HepG2 (cell line): Measurements from ENCODE around the gene CASTOR1. TPM values are rescaled to one million over a fixed set of nuclear protein-coding genes. Genes with fewer than 3 reads are reported as not detected.

ENCODE experiments used
- ATAC-seq: fragments of 200-7000 bp; cut with Tn5 transposase; 3 replicates; pipeline ENCODE4 v1.9.1; 2020; ENCODE audit warnings: mild to moderate bottlenecking, moderate library complexity
- BruUV-seq: library from RNA; stranded (reverse); fragments of 400-500 nt; replicated peaks from 2 replicates; lab custom pipeline; 2021; lab: Mats Ljungman, UMichigan
- CTCF ChIA-PET: fragments of 300-600 bp; formaldehyde crosslinking; extraction: SDS; loops from one replicate; lab custom pipeline; 2021; ENCODE audit warnings: low total read pairs, inconsistent platforms, low intra/inter-chr PET ratio; lab: Yijun Ruan, JAX
- POLR2A ChIA-PET: fragments of 350-600 bp; sonication (Branson Sonifier 250); formaldehyde crosslinking; loops from one replicate; lab custom pipeline; 2020; ENCODE audit warnings: antibody characterized with exemption, inconsistent platforms; lab: Yijun Ruan, JAX
- DNase-seq: peaks from one replicate; pipeline ENCODE4 v3.0.0-alpha.2; 2015; ENCODE audit warnings: low spot score
- FAIRE-seq: peaks from 3 replicates; lab custom pipeline; 2011; peaks lifted over from hg19 to GRCh38; lab: Jason Lieb, UNC
- H2AFZ ChIP-seq: one replicate; pipeline ENCODE4 v1.6.1; 2011; ENCODE audit warnings: low read length, inconsistent platforms
- H3K27ac ChIP-seq: fragments of 300-600 bp; 3 replicates; pipeline ENCODE4 v1.8.0; 2011; ENCODE audit warnings: mixed run types, mild to moderate bottlenecking, mixed read lengths, low read length, inconsistent platforms; ENCODE audit not compliant: insufficient read depth; ENCODE audit errors: extremely low read length
- H3K27me3 ChIP-seq, 2 experiments: fragments of 200-600 bp in 1 of 2; 2 replicates in 1 of 2; 3 replicates in 1 of 2; pipeline versions ENCODE4 v1.6.0 to v1.8.0; 2011; ENCODE audit warnings: low read length in 2 of 2, mild to moderate bottlenecking in 2 of 2, moderate library complexity in 2 of 2, inconsistent platforms in 1 of 2; ENCODE audit not compliant: insufficient read depth in 2 of 2, control insufficient read depth in 1 of 2
- H3K36me3 ChIP-seq, 2 experiments: fragments of 200-600 bp in 1 of 2; replicated peaks in 1 of 2; 2 replicates in 1 of 2; 3 replicates in 1 of 2; pipeline versions ENCODE4 v1.5.1 to v1.8.0; 2011; ENCODE audit warnings: low read length in 2 of 2, inconsistent platforms in 1 of 2; ENCODE audit not compliant: insufficient read depth in 2 of 2, control insufficient read depth in 1 of 2
- H3K4me1 ChIP-seq: 2 replicates; pipeline ENCODE4 v1.5.1; 2012; ENCODE audit warnings: low read length, inconsistent platforms; ENCODE audit not compliant: insufficient read depth
- H3K4me2 ChIP-seq: 2 replicates; pipeline ENCODE4 v1.6.0; 2011; ENCODE audit warnings: low read depth, low read length, inconsistent platforms
- H3K4me3 ChIP-seq, 3 experiments: fragments of 200-600 bp in 1 of 3; sonication (generic), shearing (Covaris generic) in 1 of 3; replicated peaks in 1 of 3; 2 replicates each; pipeline ENCODE4 v1.5.1; 2011 to 2016; ENCODE audit warnings: low read length in 3 of 3, inconsistent platforms in 2 of 3, low read depth in 2 of 3, mild to moderate bottlenecking in 2 of 3, control low read depth in 1 of 3, mixed read lengths in 1 of 3; ENCODE audit not compliant: insufficient read depth in 1 of 3
- H3K79me2 ChIP-seq: one replicate; pipeline ENCODE4 v1.6.1; 2011; ENCODE audit warnings: low read length, inconsistent platforms; ENCODE audit not compliant: insufficient read depth
- H3K9ac ChIP-seq: 2 replicates; pipeline ENCODE4 v1.6.0; 2011; ENCODE audit warnings: mild to moderate bottlenecking, low read depth, low read length, inconsistent platforms; ENCODE audit not compliant: insufficient read depth
- H3K9me3 ChIP-seq: 2 replicates; pipeline ENCODE4 v1.5.1; 2012; ENCODE audit warnings: mild to moderate bottlenecking, low read length
- H4K20me1 ChIP-seq: 2 replicates; pipeline ENCODE4 v1.6.0; 2011; ENCODE audit warnings: inconsistent platforms, mild to moderate bottlenecking, low read length, moderate library complexity; ENCODE audit not compliant: insufficient read depth
- CSRNP1 ChIP-seq: sonication (generic); formaldehyde crosslinking; IDR thresholded peaks from 2 replicates; pipeline ENCODE4 v1.8.1; 2023; ENCODE audit warnings: mild to moderate bottlenecking, missing genetic modification reagents
- CTCF ChIP-seq: sonication (generic); formaldehyde crosslinking; IDR thresholded peaks from 2 replicates; pipeline ENCODE4 v1.5.0; 2020; ENCODE audit warnings: mild to moderate bottlenecking, missing genetic modification reagents, moderate library complexity
- SMC3 ChIP-seq: IDR thresholded peaks from 2 replicates; pipeline ENCODE4 v1.6.1; 2011; ENCODE audit warnings: low read length, improper control_type of control experiment
- ZBTB8A ChIP-seq: sonication (generic); formaldehyde crosslinking; IDR thresholded peaks from 2 replicates; pipeline ENCODE4 v1.4.0; 2020; ENCODE audit warnings: mild to moderate bottlenecking, low read depth, missing genetic modification reagents, borderline replicate concordance
- ZNF101 ChIP-seq: sonication (generic); formaldehyde crosslinking; IDR thresholded peaks from 2 replicates; pipeline ENCODE4 v1.4.0; 2020; ENCODE audit warnings: mild to moderate bottlenecking, low read depth, missing genetic modification reagents, borderline replicate concordance
- ZNF333 ChIP-seq: sonication (generic); formaldehyde crosslinking; IDR thresholded peaks from 2 replicates; pipeline ENCODE4 v1.4.0; 2020; ENCODE audit warnings: mild to moderate bottlenecking, missing genetic modification reagents, borderline replicate concordance
- ZNF629 ChIP-seq: sonication (generic); formaldehyde crosslinking; conservative IDR thresholded peaks from 2 replicates; pipeline ENCODE4 v1.5.0; 2020; ENCODE audit warnings: missing genetic modification reagents
- WGBS: methylation state at CpG from one replicate; pipeline ENCODE4 v1.1.6; 2017; ENCODE audit warnings: low lambda C conversion rate; 5-methylcytosine and 5-hydroxymethylcytosine counted together
- in situ Hi-C: cut with HindIII; loops from 2 replicates; pipeline ENCODE4 v1.10.0; 2017; ENCODE audit warnings: low pct_unique_long_range_greater_than_20kb; ENCODE audit not compliant: extremely low pct_ligation_motif_present
- intact Hi-C: fragments of 100-400 bp; cut with micrococcal nuclease; formaldehyde crosslinking; loops from one replicate; pipeline ENCODE4 v1.10.0; 2022; ENCODE audit not compliant: unreplicated experiment
- polyA plus RNA-seq, 8 experiments: library from polyadenylated mRNA; depleted of rRNA in 3 of 8; stranded (reverse) in 7 of 8; unstranded in 1 of 8; fragments of >200 nt; fragmentation: Illumina TruSeq in 4 of 8; extraction: Trizol in 4 of 8; gene quantifications; 2 replicates each; pipeline versions ENCODE4 v1.2.1 to v1.2.3, GENCODE V29; 2011 to 2016; ENCODE audit warnings: low read depth in 4 of 8, missing spikeins in 1 of 8, mixed read lengths in 1 of 8; ENCODE audit not compliant: insufficient read depth in 1 of 8
- total RNA-seq, 5 experiments: library from RNA; depleted of rRNA; stranded (reverse); fragments of >200 nt; fragmentation: Illumina TruSeq; extraction: Trizol; gene quantifications; 2 replicates each; pipeline ENCODE4 v1.2.3, GENCODE V29; 2016; ENCODE audit warnings: low read depth in 1 of 5

CASTOR1 gene
- total and polyA plus RNA-seq, 2 of the 13 experiments (the other 11 are each of a cell fraction or from before 2014, with no cell fraction given) = 2.6 to 4.4 TPM

- peak; percentile 68 for ATAC-seq
- H3K9ac ChIP-seq = no peak overlapping the region
- in situ Hi-C loops (no loop called here), intact Hi-C loops (no loop called here)
- H3K27ac ChIP-seq = peak overlapping the region; percentile 73
- CTCF ChIA-PET = no interaction called here
- no peak overlapping the region for H3K4me2 ChIP-seq
- H3K4me1 ChIP-seq = peaks cover 50% of the 10 kb centered on the region
- no peaks in the 10 kb centered on the region for H4K20me1 ChIP-seq
- no TSS peak for BruUV-seq
- no peaks in the 10 kb centered on the region for H3K79me2 ChIP-seq
- no peak overlapping the region for H2AFZ ChIP-seq
- no peak overlapping the region for H3K4me3 ChIP-seq
- H3K9me3 ChIP-seq = no peaks in the 10 kb centered on the region
- 70% methylated on average over 7 of the region's 7 CpGs for WGBS
- no peaks in the 10 kb centered on the region for H3K36me3 ChIP-seq
- POLR2A ChIA-PET = interaction anchor here (2.5 kb wide), 1 partner anchor 8 kb away, joined by 11 read pairs; the partner anchor contains the start of gene TBC1D10A
- no peak for FAIRE-seq
- no peak for DNase-seq
- peak; percentile 42 for TF ChIP-seq CTCF
- TF ChIP-seq ZNF629 (CRISPR knock-in tag) = 0 out of 2 replicates have a peak, but pooled peaks have one; percentile 11
- TF ChIP-seq ZBTB8A (CRISPR knock-in tag) = no peak
- no peak for TF ChIP-seq ZNF333 (CRISPR knock-in tag)
- no peak for TF ChIP-seq CSRNP1 (CRISPR knock-in tag)
- no peak for TF ChIP-seq ZNF101 (CRISPR knock-in tag)
- TF ChIP-seq SMC3 = peak; percentile 8; the same call in 1 of the 2 replicates
- H3K27me3 ChIP-seq = no peaks in the 10 kb centered on the region
Observed at GRCh38 chr22:30318799-30319419, 29.6 kb upstream of the CASTOR1 start.
